WTC11 (cell line): ENCODE results near the gene C5orf15. TPM values are rescaled to one million over a fixed set of nuclear protein-coding genes. Genes with fewer than 3 reads are reported as not detected.
A peak's percentile ranks its signal among the peaks of the same experiment; 100 is the strongest.

Source experiments
- ATAC-seq: fragments of 200-7000 bp; cut with Tn5 transposase; 2 replicates; pipeline ENCODE4 v1.10.0; 2021; ENCODE audit warnings: mild to moderate bottlenecking, moderate library complexity
- CTCF ChIA-PET: fragments of 300-600 bp; sonication (Branson Sonifier 250); formaldehyde crosslinking; loops from one replicate; lab custom pipeline; 2021; ENCODE audit warnings: antibody characterized with exemption; lab: Charles Lee
- POLR2A ChIA-PET: fragments of 350-600 bp; sonication (Branson Sonifier 250); formaldehyde crosslinking; loops from one replicate; lab custom pipeline; 2021; ENCODE audit warnings: antibody characterized with exemption; lab: Charles Lee
- DNase-seq: peaks from one replicate; pipeline ENCODE4 v3.0.0; 2021; ENCODE audit warnings: low spot score
- H3K27ac Mint-ChIP-seq: 2 replicates; pipeline ENCODE4 v1.8.0; 2021; ENCODE audit warnings: mixed read lengths
- H3K27me3 Mint-ChIP-seq: 2 replicates; pipeline ENCODE4 v1.8.0; 2021; ENCODE audit warnings: low read depth, mild to moderate bottlenecking, moderate library complexity, mixed read lengths
- H3K36me3 Mint-ChIP-seq: 2 replicates; pipeline ENCODE4 v1.8.0; 2021; ENCODE audit warnings: mixed read lengths
- H3K4me1 Mint-ChIP-seq: 2 replicates; pipeline ENCODE4 v1.8.0; 2022; ENCODE audit warnings: mixed read lengths
- H3K4me3 Mint-ChIP-seq: 2 replicates; pipeline ENCODE4 v1.8.0; 2021; ENCODE audit warnings: mild to moderate bottlenecking, moderate library complexity, mixed read lengths
- H3K9me3 Mint-ChIP-seq: 2 replicates; pipeline ENCODE4 v1.8.0; 2021; ENCODE audit warnings: mixed read lengths
- ARID4B ChIP-seq: sonication (generic); formaldehyde crosslinking; IDR thresholded peaks from 2 replicates; pipeline ENCODE4 v1.8.0; 2023; ENCODE audit warnings: missing genetic modification reagents, mild to moderate bottlenecking, borderline replicate concordance
- ATF2 ChIP-seq: sonication (generic); formaldehyde crosslinking; IDR thresholded peaks from 2 replicates; pipeline ENCODE4 v1.8.1; 2022; ENCODE audit warnings: low read depth, missing genetic modification reagents, borderline replicate concordance
- ATF6 ChIP-seq: sonication (generic); formaldehyde crosslinking; IDR thresholded peaks from 2 replicates; pipeline ENCODE4 v1.8.1; 2023; ENCODE audit warnings: mild to moderate bottlenecking, missing genetic modification reagents
- CREM ChIP-seq: sonication (generic); formaldehyde crosslinking; IDR thresholded peaks from 2 replicates; pipeline ENCODE4 v1.8.1; 2022; ENCODE audit warnings: mild to moderate bottlenecking, missing genetic modification reagents, moderate library complexity
- ELF4 ChIP-seq: sonication (generic); formaldehyde crosslinking; IDR thresholded peaks from 2 replicates; pipeline ENCODE4 v1.8.1; 2022; ENCODE audit warnings: low read depth, mild to moderate bottlenecking, moderate library complexity, missing genetic modification reagents
- EMX1 ChIP-seq: fragments of 250-450 bp; sonication (Bioruptor Pico); IDR thresholded peaks from 2 replicates; pipeline ENCODE4 v1.8.0; 2021; ENCODE audit warnings: mild to moderate bottlenecking
- FOXJ3 ChIP-seq: sonication (generic); formaldehyde crosslinking; IDR thresholded peaks from 2 replicates; pipeline ENCODE4 v1.9.0; 2021; ENCODE audit warnings: missing genetic modification reagents, mild to moderate bottlenecking, borderline replicate concordance
- GTF2I ChIP-seq: fragments of 250-450 bp; sonication (Bioruptor Pico); conservative IDR thresholded peaks from 2 replicates; pipeline ENCODE4 v1.4.0; 2021; ENCODE audit warnings: mild to moderate bottlenecking
- HMGA2 ChIP-seq: fragments of 250-450 bp; sonication (Bioruptor Pico); IDR thresholded peaks from 2 replicates; pipeline ENCODE4 v1.4.0; 2021; ENCODE audit warnings: mild to moderate bottlenecking, moderate library complexity
- MAX ChIP-seq: sonication (generic); formaldehyde crosslinking; IDR thresholded peaks from 2 replicates; pipeline ENCODE4 v1.8.0; 2022; ENCODE audit warnings: mild to moderate bottlenecking, missing genetic modification reagents
- MXD4 ChIP-seq: fragments of 250-450 bp; sonication (Bioruptor Pico); IDR thresholded peaks from 2 replicates; pipeline ENCODE4 v1.8.0; 2021; ENCODE audit warnings: mild to moderate bottlenecking, moderate library complexity, borderline replicate concordance
- NR1H2 ChIP-seq: sonication (generic); formaldehyde crosslinking; IDR thresholded peaks from 2 replicates; pipeline ENCODE4 v1.9.0; 2021; ENCODE audit warnings: mild to moderate bottlenecking, moderate library complexity, missing genetic modification reagents
- NR2C2 ChIP-seq: sonication (generic); formaldehyde crosslinking; IDR thresholded peaks from 2 replicates; pipeline ENCODE4 v1.8.0; 2022; ENCODE audit warnings: mild to moderate bottlenecking, missing genetic modification reagents
- NR3C1 ChIP-seq: sonication (generic); formaldehyde crosslinking; conservative IDR thresholded peaks from 2 replicates; pipeline ENCODE4 v1.8.1; 2023; ENCODE audit warnings: low read depth, mild to moderate bottlenecking, missing genetic modification reagents
- SOX15 ChIP-seq: fragments of 250-450 bp; sonication (Bioruptor Pico); IDR thresholded peaks from 2 replicates; pipeline ENCODE4 v1.9.0; 2021; ENCODE audit warnings: mild to moderate bottlenecking
- SP1 ChIP-seq: sonication (generic); formaldehyde crosslinking; conservative IDR thresholded peaks from 2 replicates; pipeline ENCODE4 v1.8.1; 2022; ENCODE audit warnings: missing genetic modification reagents
- total RNA-seq: library from RNA; stranded (reverse); gene quantifications from 3 replicates; pipeline ENCODE4 v1.2.3, GENCODE V29; 2021
- TF ChIP-seq, protein P1 (sequence below): sonication (generic); formaldehyde crosslinking; IDR thresholded peaks from 2 replicates; pipeline ENCODE4 v1.8.0; 2022; ENCODE audit warnings: mild to moderate bottlenecking, missing genetic modification reagents
- TF ChIP-seq, protein P2 (sequence below): fragments of 250-450 bp; sonication (Bioruptor Pico); IDR thresholded peaks from 2 replicates; pipeline ENCODE4 v1.9.0; 2021; ENCODE audit warnings: mild to moderate bottlenecking, borderline replicate concordance

The C5orf15 gene
- total RNA-seq, 1 experiment from 2014 or later, result 32.7 TPM

DNA sequence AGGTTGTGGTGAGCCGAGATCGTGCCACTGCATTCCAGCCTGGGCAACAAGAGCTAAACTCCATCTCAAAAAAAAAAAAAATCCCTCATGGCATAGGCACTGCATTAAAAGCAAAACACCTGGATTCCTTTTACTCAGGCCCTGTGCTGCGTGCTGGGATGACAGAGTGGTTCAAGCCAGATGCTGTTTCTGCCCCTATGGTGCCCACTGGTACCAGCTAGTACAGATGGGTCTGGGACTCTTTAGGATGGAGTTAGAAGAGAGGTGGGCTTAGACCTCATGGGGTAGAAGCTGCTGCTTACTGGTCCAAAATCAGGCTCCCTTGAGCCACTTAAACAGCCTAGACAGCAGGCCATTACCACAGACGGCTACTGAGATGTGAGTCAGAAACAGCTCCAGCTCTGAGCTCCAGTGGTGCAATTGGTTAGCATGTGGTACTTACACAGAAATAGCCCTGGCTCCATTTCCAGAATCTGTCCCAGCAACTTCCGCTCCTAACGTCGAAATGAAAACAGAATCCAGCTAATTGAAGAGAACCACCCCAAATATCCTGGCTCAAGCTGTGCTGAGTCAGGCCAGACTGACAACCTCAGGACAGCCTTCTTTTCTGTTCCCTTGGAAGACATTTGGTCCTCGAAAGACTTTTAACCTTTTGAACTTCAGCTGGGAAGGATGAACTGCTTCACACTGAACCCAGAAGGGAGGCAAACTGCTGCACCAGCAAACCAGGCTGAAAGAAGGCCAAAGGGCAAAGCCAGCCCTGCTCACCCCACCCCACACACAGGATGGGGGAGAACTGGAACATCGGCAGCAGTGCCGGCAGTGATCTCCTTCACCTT, 15.5 kb downstream of the C5orf15 start:
- H3K9me3 Mint-ChIP-seq, result 0 out of 2 replicates have a peak, but pooled peaks cover 4% of the 10 kb centered on the region
- no peak for DNase-seq
- ChIA-PET POLR2A (no interaction called here), CTCF (interaction anchor here (1.1 to 1.6 kb wide), 4 partner anchors 8 to 529 kb away, joined by 3 to 8 read pairs (median 4); no protein-coding TSS in a partner anchor)
- H3K27ac Mint-ChIP-seq, result no peak overlapping the region
- TF ChIP-seq ARID4B (CRISPR knock-in tag) (no peak), NR1H2 (no peak), SP1 (CRISPR knock-in tag) (no peak), ATF2 (CRISPR knock-in tag) (no peak), EMX1 (CRISPR knock-in tag) (no peak), CREM (CRISPR knock-in tag) (no peak), FOXJ3 (CRISPR knock-in tag) (no peak), SOX15 (CRISPR knock-in tag) (no peak), NR2C2 (CRISPR knock-in tag) (no peak), NR3C1 (no peak), MAX (CRISPR knock-in tag) (no peak)
- TF ChIP-seq, protein P1, sequence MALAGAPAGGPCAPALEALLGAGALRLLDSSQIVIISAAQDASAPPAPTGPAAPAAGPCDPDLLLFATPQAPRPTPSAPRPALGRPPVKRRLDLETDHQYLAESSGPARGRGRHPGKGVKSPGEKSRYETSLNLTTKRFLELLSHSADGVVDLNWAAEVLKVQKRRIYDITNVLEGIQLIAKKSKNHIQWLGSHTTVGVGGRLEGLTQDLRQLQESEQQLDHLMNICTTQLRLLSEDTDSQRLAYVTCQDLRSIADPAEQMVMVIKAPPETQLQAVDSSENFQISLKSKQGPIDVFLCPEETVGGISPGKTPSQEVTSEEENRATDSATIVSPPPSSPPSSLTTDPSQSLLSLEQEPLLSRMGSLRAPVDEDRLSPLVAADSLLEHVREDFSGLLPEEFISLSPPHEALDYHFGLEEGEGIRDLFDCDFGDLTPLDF (CRISPR knock-in tag), result no peak
- H3K4me1 Mint-ChIP-seq, result peaks cover 10% of the 10 kb centered on the region
- H3K27me3 Mint-ChIP-seq, result no peaks in the 10 kb centered on the region
- ATAC-seq, result peak; percentile 18
- H3K4me3 Mint-ChIP-seq, result no peak overlapping the region
- H3K36me3 Mint-ChIP-seq, result peaks cover 14% of the 10 kb centered on the region

DNA sequence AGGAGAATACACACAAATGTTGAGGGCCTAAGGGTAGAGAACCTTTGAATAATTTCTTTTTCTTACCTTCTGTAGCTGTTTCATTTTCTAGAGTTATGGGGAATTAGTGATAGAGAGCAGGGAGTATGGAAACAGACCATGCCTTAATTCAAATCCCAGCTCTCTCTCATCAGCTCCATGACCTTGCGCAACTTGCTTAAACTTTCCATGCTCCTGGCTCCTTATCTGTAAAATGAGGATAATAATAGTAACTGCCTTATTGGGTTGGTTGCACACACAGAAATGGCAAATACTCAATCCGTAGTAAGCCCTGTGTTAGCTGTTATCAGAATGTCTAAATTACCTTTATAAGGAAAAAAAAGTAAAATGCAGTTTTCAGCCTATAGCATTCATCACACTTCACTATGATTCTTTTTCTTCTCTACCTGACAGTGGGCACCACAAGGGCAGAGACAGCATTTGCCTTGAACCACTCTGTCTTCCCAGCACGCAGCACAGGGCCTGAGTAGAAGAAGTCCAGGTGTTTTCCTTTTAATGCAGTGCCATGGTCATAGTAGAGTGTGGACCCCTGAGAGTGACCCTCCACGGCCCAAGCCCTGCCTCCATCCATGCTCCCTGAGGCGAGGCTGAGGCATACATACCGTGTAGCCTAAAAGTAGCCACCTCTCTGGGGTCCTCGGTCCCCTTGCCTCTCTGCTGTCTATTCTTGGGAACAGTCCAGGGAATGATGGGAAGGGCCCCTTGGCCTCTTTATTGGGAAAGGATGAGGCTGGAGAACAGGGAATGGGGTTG, 17.4 kb downstream of the C5orf15 start:
- no peak overlapping the region for H3K4me3 Mint-ChIP-seq
- ChIA-PET CTCF (interaction anchor here (0.6 to 1.7 kb wide), 2 partner anchors 10 to 527 kb away, joined by 3 to 7 read pairs; no protein-coding TSS in a partner anchor), POLR2A (interaction anchor here (0.6 kb wide), 1 partner anchor 10 kb away, joined by 5 read pairs; no protein-coding TSS in a partner anchor)
- peaks cover 5% of the 10 kb centered on the region for H3K36me3 Mint-ChIP-seq
- peaks cover 10% of the 10 kb centered on the region for H3K4me1 Mint-ChIP-seq
- no peak for DNase-seq
- H3K27me3 Mint-ChIP-seq, result no peaks in the 10 kb centered on the region
- ATAC-seq, result no peak
- H3K27ac Mint-ChIP-seq, result no peak overlapping the region
- 0 out of 2 replicates have a peak, but pooled peaks cover 4% of the 10 kb centered on the region for H3K9me3 Mint-ChIP-seq
- TF ChIP-seq GTF2I (no peak), MXD4 (no peak), HMGA2 (CRISPR knock-in tag) (no peak), MAX (CRISPR knock-in tag) (no peak), ATF6 (CRISPR knock-in tag) (no peak), ELF4 (CRISPR knock-in tag) (no peak), EMX1 (CRISPR knock-in tag) (no peak)
- TF ChIP-seq, protein P2, sequence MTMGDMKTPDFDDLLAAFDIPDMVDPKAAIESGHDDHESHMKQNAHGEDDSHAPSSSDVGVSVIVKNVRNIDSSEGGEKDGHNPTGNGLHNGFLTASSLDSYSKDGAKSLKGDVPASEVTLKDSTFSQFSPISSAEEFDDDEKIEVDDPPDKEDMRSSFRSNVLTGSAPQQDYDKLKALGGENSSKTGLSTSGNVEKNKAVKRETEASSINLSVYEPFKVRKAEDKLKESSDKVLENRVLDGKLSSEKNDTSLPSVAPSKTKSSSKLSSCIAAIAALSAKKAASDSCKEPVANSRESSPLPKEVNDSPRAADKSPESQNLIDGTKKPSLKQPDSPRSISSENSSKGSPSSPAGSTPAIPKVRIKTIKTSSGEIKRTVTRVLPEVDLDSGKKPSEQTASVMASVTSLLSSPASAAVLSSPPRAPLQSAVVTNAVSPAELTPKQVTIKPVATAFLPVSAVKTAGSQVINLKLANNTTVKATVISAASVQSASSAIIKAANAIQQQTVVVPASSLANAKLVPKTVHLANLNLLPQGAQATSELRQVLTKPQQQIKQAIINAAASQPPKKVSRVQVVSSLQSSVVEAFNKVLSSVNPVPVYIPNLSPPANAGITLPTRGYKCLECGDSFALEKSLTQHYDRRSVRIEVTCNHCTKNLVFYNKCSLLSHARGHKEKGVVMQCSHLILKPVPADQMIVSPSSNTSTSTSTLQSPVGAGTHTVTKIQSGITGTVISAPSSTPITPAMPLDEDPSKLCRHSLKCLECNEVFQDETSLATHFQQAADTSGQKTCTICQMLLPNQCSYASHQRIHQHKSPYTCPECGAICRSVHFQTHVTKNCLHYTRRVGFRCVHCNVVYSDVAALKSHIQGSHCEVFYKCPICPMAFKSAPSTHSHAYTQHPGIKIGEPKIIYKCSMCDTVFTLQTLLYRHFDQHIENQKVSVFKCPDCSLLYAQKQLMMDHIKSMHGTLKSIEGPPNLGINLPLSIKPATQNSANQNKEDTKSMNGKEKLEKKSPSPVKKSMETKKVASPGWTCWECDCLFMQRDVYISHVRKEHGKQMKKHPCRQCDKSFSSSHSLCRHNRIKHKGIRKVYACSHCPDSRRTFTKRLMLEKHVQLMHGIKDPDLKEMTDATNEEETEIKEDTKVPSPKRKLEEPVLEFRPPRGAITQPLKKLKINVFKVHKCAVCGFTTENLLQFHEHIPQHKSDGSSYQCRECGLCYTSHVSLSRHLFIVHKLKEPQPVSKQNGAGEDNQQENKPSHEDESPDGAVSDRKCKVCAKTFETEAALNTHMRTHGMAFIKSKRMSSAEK (CRISPR knock-in tag), result no peak
